ENCODE data around the gene TMEM86A.
"Not testable (repeated sequence)": the region's sequence is repeated elsewhere in the genome, so short reads cannot be mapped to it uniquely, and the experiment has no call there.

The TMEM86A gene

DNA sequence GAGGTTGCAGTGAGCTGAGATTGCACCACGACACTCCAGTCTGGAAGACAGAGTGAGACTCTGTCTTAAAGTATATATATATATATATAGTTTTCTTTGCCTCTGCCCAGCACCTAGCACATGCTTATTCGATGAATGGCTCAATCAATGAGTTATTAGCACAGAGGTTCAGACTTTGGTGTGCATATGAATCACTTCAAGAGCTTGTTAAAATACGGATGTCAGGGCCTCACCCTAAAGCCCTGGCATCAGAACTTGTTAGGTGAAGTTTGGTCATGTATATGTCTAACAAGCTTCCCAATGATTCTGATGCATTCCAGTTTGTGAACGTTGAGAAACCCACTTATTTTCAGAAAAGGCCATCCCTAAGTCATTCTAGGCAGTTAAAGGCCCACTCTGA, 21.8 kb upstream of the TMEM86A start:
- no peaks in the 10 kb centered on the region for H3K9me3 ChIP-seq (ENCODE audit: control insufficient read depth in 1 of 2, low read length in 2 of 2)
- no peak overlapping the region for H3K4me3 ChIP-seq (ENCODE audit: low read depth in 1 of 2, low read length in 2 of 2)
- H3K36me3 ChIP-seq (ENCODE audit: control insufficient read depth in 1 of 2, insufficient read depth in 2 of 2, low read length in 2 of 2) = no peaks in the 10 kb centered on the region
- no peak overlapping the region for H3K9ac ChIP-seq (ENCODE audit: low read depth in 1 of 2, low read length in 2 of 2)
- H3K27ac ChIP-seq (ENCODE audit: low read depth, low read length) = no peak overlapping the region
- no peaks in the 10 kb centered on the region for H3K4me1 ChIP-seq (ENCODE audit: control insufficient read depth in 1 of 2, insufficient read depth in 2 of 2, low read length in 2 of 2)
- H3K27me3 ChIP-seq (ENCODE audit: control insufficient read depth in 1 of 2, insufficient read depth in 2 of 2, low read length in 2 of 2) = no peaks in the 10 kb centered on the region

DNA sequence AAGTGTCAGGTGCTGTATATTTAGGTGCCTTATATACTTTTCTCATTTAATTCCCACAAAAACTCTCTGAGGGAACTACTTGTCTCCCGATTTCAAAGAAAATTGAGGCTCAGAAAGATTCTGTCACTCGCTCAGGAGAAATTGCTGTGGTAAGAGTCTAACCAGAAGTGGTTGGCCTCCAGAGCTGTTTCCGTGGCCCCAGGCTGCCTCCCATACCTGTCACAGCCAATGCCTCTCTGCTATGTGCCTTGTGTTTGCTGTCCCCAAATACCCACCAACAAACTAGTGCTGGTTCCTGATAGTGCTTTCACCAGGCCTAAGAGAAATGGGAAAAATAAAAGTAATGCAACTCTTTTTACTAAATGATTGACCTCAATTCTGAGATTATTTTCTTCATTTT, 21.0 kb upstream of the TMEM86A start:
- no peak overlapping the region for H3K27ac ChIP-seq (ENCODE audit: low read depth, low read length)
- H3K9ac ChIP-seq (ENCODE audit: low read depth in 1 of 2, low read length in 2 of 2) = no peak overlapping the region
- H3K4me3 ChIP-seq (ENCODE audit: low read depth in 1 of 2, low read length in 2 of 2) = no peak overlapping the region
- no peaks in the 10 kb centered on the region for H3K36me3 ChIP-seq (ENCODE audit: control insufficient read depth in 1 of 2, insufficient read depth in 2 of 2, low read length in 2 of 2)
- H3K9me3 ChIP-seq (ENCODE audit: control insufficient read depth in 1 of 2, low read length in 2 of 2) = no peaks in the 10 kb centered on the region
- no peaks in the 10 kb centered on the region for H3K27me3 ChIP-seq (ENCODE audit: control insufficient read depth in 1 of 2, insufficient read depth in 2 of 2, low read length in 2 of 2)
- H3K4me1 ChIP-seq (ENCODE audit: control insufficient read depth in 1 of 2, insufficient read depth in 2 of 2, low read length in 2 of 2) = no peaks in the 10 kb centered on the region

DNA sequence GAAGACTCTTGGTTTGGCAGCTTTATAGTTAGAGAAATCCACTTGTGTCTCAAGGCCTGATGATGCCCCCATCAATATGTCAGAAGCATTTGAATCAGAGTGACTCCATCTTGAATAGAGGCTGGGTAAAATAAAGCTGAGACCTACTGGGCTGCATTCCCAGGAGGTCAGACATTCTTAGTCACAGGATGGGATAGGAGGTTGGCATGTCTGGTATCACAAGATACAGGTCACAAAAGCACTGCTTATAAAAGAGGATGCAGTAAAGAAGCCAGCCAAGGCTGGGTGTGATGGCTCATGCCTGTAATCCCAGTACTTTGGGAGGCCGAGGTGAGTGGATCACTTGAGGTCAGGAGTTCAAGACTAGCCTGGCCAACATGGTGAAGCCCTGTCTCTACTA, 16.6 kb upstream of the TMEM86A start:
- H3K4me1 ChIP-seq (ENCODE audit: control insufficient read depth in 1 of 2, insufficient read depth in 2 of 2, low read length in 2 of 2) = not testable (repeated sequence)

DNA sequence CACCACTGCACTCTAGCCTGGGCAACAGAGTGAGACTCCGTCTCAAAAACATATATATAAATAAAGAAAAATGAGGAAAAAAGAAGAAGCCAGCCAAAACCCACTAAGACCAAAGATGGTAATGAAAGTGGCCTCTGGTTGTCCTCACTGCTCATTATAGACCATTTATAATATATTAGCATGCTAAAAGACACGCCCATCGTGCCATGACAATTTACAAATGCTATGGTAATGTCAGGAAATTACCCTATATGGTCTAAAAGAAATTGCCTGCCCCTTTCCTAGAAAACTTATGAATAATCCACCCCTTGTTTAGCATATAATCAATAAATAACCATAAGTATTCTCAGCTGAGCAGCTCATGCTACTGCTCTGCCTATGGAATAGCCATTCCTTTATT, 16.1 kb upstream of the TMEM86A start:
- Histone ChIP-seq H3K9ac (ENCODE audit: low read depth in 1 of 2, low read length in 2 of 2) (no peak overlapping the region), H3K27ac (ENCODE audit: low read depth, low read length) (no peak overlapping the region), H3K4me1 (ENCODE audit: control insufficient read depth in 1 of 2, insufficient read depth in 2 of 2, low read length in 2 of 2) (peaks cover 0 to 6% of the 10 kb centered on the region in 2 donors), H3K9me3 (ENCODE audit: control insufficient read depth in 1 of 2, low read length in 2 of 2) (no peaks in the 10 kb centered on the region), H3K4me3 (ENCODE audit: low read depth in 1 of 2, low read length in 2 of 2) (no peak overlapping the region), H3K27me3 (ENCODE audit: control insufficient read depth in 1 of 2, insufficient read depth in 2 of 2, low read length in 2 of 2) (no peaks in the 10 kb centered on the region), H3K36me3 (ENCODE audit: control insufficient read depth in 1 of 2, insufficient read depth in 2 of 2, low read length in 2 of 2) (no peaks in the 10 kb centered on the region)

More for the DNA sequence above, 16.6 kb upstream of the TMEM86A start:
- H3K4me3 ChIP-seq (ENCODE audit: low read depth in 1 of 2, low read length in 2 of 2); H3K27me3 ChIP-seq (ENCODE audit: control insufficient read depth in 1 of 2, insufficient read depth in 2 of 2, low read length in 2 of 2); H3K27ac ChIP-seq (ENCODE audit: low read depth, low read length); H3K9me3 ChIP-seq (ENCODE audit: control insufficient read depth in 1 of 2, low read length in 2 of 2); H3K9ac ChIP-seq (ENCODE audit: low read depth in 1 of 2, low read length in 2 of 2); H3K36me3 ChIP-seq (ENCODE audit: control insufficient read depth in 1 of 2, insufficient read depth in 2 of 2, low read length in 2 of 2): not testable (repeated sequence)

DNA sequence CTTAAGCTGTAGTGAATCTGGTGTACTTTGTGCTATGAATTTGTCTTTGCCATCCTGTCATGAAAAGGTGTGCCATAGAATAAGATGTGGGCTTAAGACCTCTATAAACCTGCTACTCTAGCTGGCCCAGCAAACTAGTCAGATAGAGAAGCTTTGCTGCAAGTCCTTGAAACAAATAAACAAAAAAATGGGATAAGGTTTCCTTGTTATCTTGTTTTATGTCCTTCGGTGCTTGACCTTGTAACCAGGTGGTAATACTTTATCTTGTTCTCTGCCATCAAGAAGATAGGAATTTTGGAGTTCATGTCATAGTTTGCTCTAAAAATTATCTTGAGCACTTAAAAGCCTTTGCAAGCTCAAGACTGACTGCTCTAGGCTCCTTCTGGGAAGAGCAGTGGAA, 14.3 kb upstream of the TMEM86A start:
- no peak overlapping the region for H3K4me3 ChIP-seq (ENCODE audit: low read depth in 1 of 2, low read length in 2 of 2)
- no peaks in the 10 kb centered on the region for H3K9me3 ChIP-seq (ENCODE audit: control insufficient read depth in 1 of 2, low read length in 2 of 2)
- H3K27ac ChIP-seq (ENCODE audit: low read depth, low read length) = no peak overlapping the region
- H3K36me3 ChIP-seq (ENCODE audit: control insufficient read depth in 1 of 2, insufficient read depth in 2 of 2, low read length in 2 of 2) = no peaks in the 10 kb centered on the region
- no peaks in the 10 kb centered on the region for H3K27me3 ChIP-seq (ENCODE audit: control insufficient read depth in 1 of 2, insufficient read depth in 2 of 2, low read length in 2 of 2)
- peaks cover 0 to 6% of the 10 kb centered on the region in 2 donors for H3K4me1 ChIP-seq (ENCODE audit: control insufficient read depth in 1 of 2, insufficient read depth in 2 of 2, low read length in 2 of 2)
- no peak overlapping the region for H3K9ac ChIP-seq (ENCODE audit: low read depth in 1 of 2, low read length in 2 of 2)

DNA sequence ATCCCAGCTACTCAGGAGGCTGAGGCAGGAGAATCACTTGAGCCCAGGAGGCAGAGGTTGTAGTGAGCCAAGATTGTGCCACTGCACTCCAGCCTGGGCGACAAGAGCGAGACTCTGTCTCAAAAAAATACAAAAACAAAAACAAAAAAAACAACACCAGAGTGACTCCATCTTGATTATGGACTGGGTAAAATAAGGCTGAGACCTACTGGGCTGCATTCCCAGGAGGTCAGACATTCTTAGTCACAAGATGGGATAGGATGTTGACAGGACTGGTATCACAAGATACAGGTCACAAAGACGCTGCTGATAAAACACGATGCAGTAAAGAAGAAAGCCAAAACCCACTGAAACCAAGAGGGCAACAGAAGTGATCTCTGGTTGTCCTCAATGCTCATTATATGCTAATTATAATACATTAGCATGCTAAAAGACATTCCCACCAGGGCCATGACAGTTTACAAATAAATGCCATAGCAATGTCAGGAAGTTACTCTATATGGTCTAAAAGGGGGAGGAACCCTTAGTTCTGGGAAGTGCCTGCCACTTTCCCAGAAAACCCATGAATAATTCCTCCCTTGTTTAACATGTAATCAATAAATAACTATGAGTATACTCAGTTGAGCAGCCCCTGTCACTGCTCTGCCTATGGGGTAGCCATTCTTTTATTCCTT, 7.0 kb upstream of the TMEM86A start:
- H3K9ac ChIP-seq (ENCODE audit: low read depth in 1 of 2, low read length in 2 of 2); H3K9me3 ChIP-seq (ENCODE audit: control insufficient read depth in 1 of 2, low read length in 2 of 2); H3K4me3 ChIP-seq (ENCODE audit: low read depth in 1 of 2, low read length in 2 of 2); H3K4me1 ChIP-seq (ENCODE audit: control insufficient read depth in 1 of 2, insufficient read depth in 2 of 2, low read length in 2 of 2); H3K27me3 ChIP-seq (ENCODE audit: control insufficient read depth in 1 of 2, insufficient read depth in 2 of 2, low read length in 2 of 2); H3K36me3 ChIP-seq (ENCODE audit: control insufficient read depth in 1 of 2, insufficient read depth in 2 of 2, low read length in 2 of 2); H3K27ac ChIP-seq (ENCODE audit: low read depth, low read length): not testable (repeated sequence)

DNA sequence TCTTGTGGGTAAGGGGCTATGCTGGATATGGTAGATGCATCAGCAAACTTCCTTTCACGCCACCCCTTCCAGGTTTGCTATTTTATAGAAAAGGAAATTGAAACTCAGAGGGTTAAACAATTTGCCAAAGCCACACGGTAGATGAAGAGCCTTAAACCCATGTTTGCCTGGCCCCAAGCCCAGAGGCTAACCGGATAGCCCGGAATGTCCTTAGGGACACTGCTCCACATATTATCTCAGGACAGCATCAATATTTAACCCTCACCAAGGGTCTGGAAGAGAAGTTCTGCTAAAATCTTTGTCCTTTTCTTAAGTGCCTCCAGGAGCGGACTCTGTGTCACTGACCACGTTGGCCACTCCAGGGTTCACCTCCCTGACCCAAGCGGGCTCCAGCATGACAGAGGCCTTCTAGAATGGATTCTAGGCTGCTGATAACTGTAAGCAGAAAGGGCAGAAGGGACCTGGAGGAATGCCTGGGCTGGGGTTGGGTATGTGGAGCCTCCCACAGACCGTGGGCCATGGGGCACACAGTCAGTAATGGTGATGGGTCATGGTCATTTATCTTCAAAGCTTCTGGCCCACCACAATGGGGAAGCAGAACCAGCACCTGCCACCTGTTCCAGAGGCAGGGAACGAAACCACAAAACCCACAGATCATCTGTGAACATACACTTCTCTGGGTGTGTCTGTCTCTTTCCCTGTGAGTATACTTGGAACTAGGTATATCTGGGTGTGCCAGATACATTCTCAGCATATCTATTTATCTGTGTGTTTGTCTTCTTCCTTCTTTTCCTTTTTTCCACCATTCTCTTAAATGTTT, 5.4 kb upstream of the TMEM86A start:
- no peak overlapping the region for H3K4me3 ChIP-seq (ENCODE audit: low read depth in 1 of 2, low read length in 2 of 2)

DNA sequence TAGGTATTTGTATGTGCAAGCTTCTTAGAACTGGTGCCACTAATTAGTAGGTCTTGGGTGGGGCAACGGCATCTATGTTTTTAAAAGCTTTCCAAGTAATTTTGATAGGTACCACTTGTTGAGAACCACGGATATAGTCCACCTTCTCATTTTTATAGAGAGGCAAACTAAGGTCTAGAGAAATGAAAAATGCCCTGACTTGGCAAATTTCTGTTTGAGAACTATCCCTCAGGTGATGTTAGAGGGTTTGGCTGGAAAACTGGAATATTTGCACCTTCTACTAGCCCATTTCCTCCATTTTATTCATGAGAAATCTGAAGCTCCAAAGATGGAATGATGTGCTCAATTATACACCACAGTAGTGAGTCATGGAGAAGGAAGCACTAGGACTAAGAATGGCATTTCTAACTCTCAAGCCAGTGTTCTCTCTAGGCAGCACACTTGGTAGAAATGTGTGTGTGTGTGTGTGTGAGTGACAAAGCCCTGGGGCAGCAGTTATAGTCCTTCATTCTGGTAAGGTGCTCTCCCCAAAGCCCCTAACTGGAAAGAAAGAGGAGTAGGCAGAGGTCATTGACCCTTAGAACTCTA, 1.8 kb upstream of the TMEM86A start:
- Histone ChIP-seq H3K36me3 (ENCODE audit: control insufficient read depth in 1 of 2, insufficient read depth in 2 of 2, low read length in 2 of 2) (no peaks in the 10 kb centered on the region), H3K27me3 (ENCODE audit: control insufficient read depth in 1 of 2, insufficient read depth in 2 of 2, low read length in 2 of 2) (peaks cover 3 to 13% of the 10 kb centered on the region in 2 donors), H3K27ac (ENCODE audit: low read depth, low read length) (no peak overlapping the region), H3K9ac (ENCODE audit: low read depth in 1 of 2, low read length in 2 of 2) (no peak overlapping the region), H3K4me1 (ENCODE audit: control insufficient read depth in 1 of 2, insufficient read depth in 2 of 2, low read length in 2 of 2) (peaks cover 14 to 19% of the 10 kb centered on the region in 2 donors), H3K4me3 (ENCODE audit: low read depth in 1 of 2, low read length in 2 of 2) (no peak overlapping the region), H3K9me3 (ENCODE audit: control insufficient read depth in 1 of 2, low read length in 2 of 2) (no peaks in the 10 kb centered on the region)

More for the DNA sequence above, 5.4 kb upstream of the TMEM86A start:
- Histone ChIP-seq H3K36me3 (ENCODE audit: control insufficient read depth in 1 of 2, insufficient read depth in 2 of 2, low read length in 2 of 2) (no peaks in the 10 kb centered on the region), H3K4me1 (ENCODE audit: control insufficient read depth in 1 of 2, insufficient read depth in 2 of 2, low read length in 2 of 2) (peaks cover 3 to 4% of the 10 kb centered on the region in 2 donors), H3K9ac (ENCODE audit: low read depth in 1 of 2, low read length in 2 of 2) (no peak overlapping the region), H3K27ac (ENCODE audit: low read depth, low read length) (no peak overlapping the region), H3K27me3 (ENCODE audit: control insufficient read depth in 1 of 2, insufficient read depth in 2 of 2, low read length in 2 of 2) (no peaks in the 10 kb centered on the region), H3K9me3 (ENCODE audit: control insufficient read depth in 1 of 2, low read length in 2 of 2) (no peaks in the 10 kb centered on the region)

DNA sequence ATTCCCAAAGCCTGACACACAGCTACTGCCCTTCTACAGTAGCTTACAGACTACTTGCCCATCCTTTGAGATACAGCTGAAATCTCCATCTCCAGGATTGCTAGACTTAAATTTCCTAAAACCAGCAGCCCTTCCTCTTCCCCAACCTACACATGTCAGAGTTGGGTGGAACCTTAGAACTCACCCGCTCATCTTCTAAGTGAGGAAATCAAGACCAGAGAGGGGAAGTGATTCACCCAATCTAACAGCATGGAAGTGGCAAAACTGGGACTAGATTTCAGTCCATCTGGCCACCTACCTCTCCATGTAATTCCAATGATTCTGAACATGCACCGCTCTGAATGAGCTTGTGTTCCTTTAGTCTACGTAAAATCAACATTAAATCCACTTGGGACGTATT, 1.0 kb upstream of the TMEM86A start:
- Histone ChIP-seq H3K9ac (ENCODE audit: low read depth in 1 of 2, low read length in 2 of 2) (no peak overlapping the region), H3K4me1 (ENCODE audit: control insufficient read depth in 1 of 2, insufficient read depth in 2 of 2, low read length in 2 of 2) (peaks cover 14 to 20% of the 10 kb centered on the region in 2 donors), H3K4me3 (ENCODE audit: low read depth in 1 of 2, low read length in 2 of 2) (no peak overlapping the region), H3K27ac (ENCODE audit: low read depth, low read length) (no peak overlapping the region), H3K9me3 (ENCODE audit: control insufficient read depth in 1 of 2, low read length in 2 of 2) (no peaks in the 10 kb centered on the region), H3K27me3 (ENCODE audit: control insufficient read depth in 1 of 2, insufficient read depth in 2 of 2, low read length in 2 of 2) (peaks cover 3 to 13% of the 10 kb centered on the region in 2 donors), H3K36me3 (ENCODE audit: control insufficient read depth in 1 of 2, insufficient read depth in 2 of 2, low read length in 2 of 2) (no peaks in the 10 kb centered on the region)

DNA sequence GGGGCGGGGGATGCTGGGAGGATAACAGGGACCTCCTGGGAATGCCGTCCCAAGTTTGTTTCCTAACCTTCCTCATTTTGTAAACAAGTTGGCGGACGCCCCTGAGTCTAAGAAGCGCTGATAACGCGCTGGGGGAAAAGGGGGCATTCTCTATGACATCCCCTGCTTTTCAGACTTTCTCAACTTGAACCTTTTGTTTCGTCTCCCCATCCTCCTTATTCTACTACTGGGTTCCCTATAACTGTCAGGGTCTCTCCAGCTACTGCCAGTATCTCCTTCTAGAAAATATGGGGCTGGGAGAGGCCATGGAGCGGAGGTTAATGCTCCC, 654 bp downstream of the TMEM86A start:
- Histone ChIP-seq H3K4me1 (ENCODE audit: control insufficient read depth in 1 of 2, insufficient read depth in 2 of 2, low read length in 2 of 2) (peaks cover 14 to 20% of the 10 kb centered on the region in 2 donors), H3K9ac (ENCODE audit: low read depth in 1 of 2, low read length in 2 of 2) (peak overlapping the region in 1 of 2 donors; percentile 30), H3K9me3 (ENCODE audit: control insufficient read depth in 1 of 2, low read length in 2 of 2) (no peaks in the 10 kb centered on the region), H3K27ac (ENCODE audit: low read depth, low read length) (peak overlapping the region; percentile 49), H3K27me3 (ENCODE audit: control insufficient read depth in 1 of 2, insufficient read depth in 2 of 2, low read length in 2 of 2) (peaks cover 3 to 13% of the 10 kb centered on the region in 2 donors), H3K36me3 (ENCODE audit: control insufficient read depth in 1 of 2, insufficient read depth in 2 of 2, low read length in 2 of 2) (no peaks in the 10 kb centered on the region), H3K4me3 (ENCODE audit: low read depth in 1 of 2, low read length in 2 of 2) (peak overlapping the region; percentile 63 to 73)

Measured in duodenal mucosa (tissue), 2 donors.